Kidney epithelial cell (primary cell): Measurements from ENCODE around the gene DPYD. TPM values are rescaled to one million over a fixed set of nuclear protein-coding genes. Genes with fewer than 3 reads are reported as not detected.

Experiments used
- DNase-seq: peaks from one replicate; pipeline ENCODE4 v3.0.0-alpha.2; 2010; ENCODE audit warnings: low read depth
- H3K27me3 ChIP-seq: 2 replicates; pipeline ENCODE4 v1.6.0; 2011; ENCODE audit warnings: low read length; ENCODE audit not compliant: control insufficient read depth, insufficient read depth
- H3K36me3 ChIP-seq: 2 replicates; pipeline ENCODE4 v1.5.1; 2011; ENCODE audit warnings: low read length; ENCODE audit not compliant: control insufficient read depth, insufficient read depth
- H3K4me3 ChIP-seq: 2 replicates; pipeline ENCODE4 v1.5.1; 2011; ENCODE audit warnings: low read depth, mild to moderate bottlenecking, control low read depth, low read length
- total RNA-seq: library from RNA; depleted of rRNA; stranded (reverse); fragments of >200 nt; gene quantifications from 2 replicates; pipeline ENCODE4 v1.2.3, GENCODE V29; 2015
- TF ChIP-seq, protein P1 (sequence below): IDR thresholded peaks from 2 replicates; pipeline ENCODE4 v1.5.1; 2011; ENCODE audit warnings: mild to moderate bottlenecking, moderate library complexity, low read length, control low read depth, inconsistent platforms; ENCODE audit not compliant: insufficient read depth, poor library complexity, severe bottlenecking

DPYD gene
- total RNA-seq, 1 donor from 2014 or later, result 1.6 TPM

DNA sequence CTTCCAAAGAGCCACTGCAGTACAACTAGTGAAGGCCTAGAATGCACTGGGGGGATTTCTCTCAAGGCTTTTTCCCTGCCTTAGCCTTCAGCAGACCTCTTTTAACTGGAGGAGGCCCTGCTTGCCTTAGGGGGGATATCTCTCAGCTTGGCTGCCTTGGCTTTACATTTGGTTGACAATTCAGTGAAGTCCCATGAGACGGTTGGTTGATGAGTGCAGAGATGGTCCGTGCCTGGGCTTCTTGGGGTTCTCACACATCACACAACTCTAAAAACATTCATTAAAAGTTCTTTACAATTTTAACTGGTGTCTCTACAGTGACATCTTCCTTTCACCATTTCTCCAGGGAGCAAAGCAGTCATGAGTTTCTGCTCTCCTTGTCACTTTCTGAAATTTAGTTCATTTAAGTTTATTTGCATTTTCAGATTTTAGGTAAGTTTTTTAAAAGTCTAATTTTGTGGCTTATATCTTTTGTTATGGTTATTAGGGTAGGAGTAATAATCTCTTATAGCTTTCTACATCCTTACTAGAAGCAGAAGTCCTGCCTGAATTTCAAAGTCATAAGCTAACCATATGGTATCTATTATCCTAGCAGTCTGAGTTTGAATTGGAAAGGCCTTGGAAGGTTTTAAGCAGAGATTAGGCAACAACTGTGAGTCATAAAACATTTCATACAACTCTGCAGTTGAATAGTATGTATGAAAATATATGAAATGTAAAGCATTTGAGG, 487.6 kb downstream of the DPYD start:
- TF ChIP-seq, protein P1, sequence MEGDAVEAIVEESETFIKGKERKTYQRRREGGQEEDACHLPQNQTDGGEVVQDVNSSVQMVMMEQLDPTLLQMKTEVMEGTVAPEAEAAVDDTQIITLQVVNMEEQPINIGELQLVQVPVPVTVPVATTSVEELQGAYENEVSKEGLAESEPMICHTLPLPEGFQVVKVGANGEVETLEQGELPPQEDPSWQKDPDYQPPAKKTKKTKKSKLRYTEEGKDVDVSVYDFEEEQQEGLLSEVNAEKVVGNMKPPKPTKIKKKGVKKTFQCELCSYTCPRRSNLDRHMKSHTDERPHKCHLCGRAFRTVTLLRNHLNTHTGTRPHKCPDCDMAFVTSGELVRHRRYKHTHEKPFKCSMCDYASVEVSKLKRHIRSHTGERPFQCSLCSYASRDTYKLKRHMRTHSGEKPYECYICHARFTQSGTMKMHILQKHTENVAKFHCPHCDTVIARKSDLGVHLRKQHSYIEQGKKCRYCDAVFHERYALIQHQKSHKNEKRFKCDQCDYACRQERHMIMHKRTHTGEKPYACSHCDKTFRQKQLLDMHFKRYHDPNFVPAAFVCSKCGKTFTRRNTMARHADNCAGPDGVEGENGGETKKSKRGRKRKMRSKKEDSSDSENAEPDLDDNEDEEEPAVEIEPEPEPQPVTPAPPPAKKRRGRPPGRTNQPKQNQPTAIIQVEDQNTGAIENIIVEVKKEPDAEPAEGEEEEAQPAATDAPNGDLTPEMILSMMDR, result no peak
- no peaks in the 10 kb centered on the region for H3K27me3 ChIP-seq
- no peaks in the 10 kb centered on the region for H3K36me3 ChIP-seq
- no peak overlapping the region for H3K4me3 ChIP-seq
- no peak for DNase-seq

DNA sequence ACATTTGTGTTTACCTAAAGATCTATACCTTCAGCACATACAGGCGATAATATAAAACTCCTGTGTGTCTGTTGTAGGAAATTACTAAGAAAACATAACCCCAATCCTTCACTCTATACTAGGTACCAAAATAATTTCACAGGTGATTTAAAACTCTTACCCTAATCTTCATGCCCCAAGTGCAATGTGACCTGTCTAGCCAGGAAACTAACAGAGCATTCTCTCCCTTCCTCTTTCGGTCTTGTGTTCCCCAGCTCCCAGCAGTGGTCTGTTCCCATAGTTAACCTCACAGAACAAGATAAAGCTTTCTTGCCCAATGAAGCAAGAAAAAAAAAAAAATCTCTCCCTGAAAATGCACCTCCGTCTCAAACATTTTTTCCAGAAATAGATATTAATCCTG, 493.5 kb downstream of the DPYD start:
- H3K4me3 ChIP-seq, result no peak overlapping the region

DNA sequence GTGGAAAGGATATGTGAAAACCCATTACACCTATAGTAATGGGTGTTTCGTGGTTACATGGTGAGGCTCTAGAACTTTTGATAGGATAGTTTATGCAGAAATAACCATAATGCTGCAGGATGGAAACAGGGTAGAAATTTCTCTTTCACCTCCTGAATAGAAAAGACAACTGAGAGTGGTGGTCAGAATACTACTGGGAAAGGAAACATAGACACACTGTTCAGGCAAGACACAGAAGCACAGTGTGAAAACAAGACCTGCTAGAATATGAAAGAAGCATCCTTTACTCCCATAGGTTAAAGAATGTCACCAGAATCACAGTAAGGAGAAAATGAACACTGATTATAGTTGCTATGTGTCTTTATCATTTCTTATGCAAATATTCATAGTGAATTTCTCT, 496.6 kb downstream of the DPYD start:
- no peaks in the 10 kb centered on the region for H3K36me3 ChIP-seq
- DNase-seq, result no peak
- no peak overlapping the region for H3K4me3 ChIP-seq
- H3K27me3 ChIP-seq, result no peaks in the 10 kb centered on the region
- TF ChIP-seq, protein P1, result no peak

More for the DNA sequence above, 493.5 kb downstream of the DPYD start:
- TF ChIP-seq, protein P1, result no peak
- H3K36me3 ChIP-seq, result no peaks in the 10 kb centered on the region
- no peak for DNase-seq
- no peaks in the 10 kb centered on the region for H3K27me3 ChIP-seq

DNA sequence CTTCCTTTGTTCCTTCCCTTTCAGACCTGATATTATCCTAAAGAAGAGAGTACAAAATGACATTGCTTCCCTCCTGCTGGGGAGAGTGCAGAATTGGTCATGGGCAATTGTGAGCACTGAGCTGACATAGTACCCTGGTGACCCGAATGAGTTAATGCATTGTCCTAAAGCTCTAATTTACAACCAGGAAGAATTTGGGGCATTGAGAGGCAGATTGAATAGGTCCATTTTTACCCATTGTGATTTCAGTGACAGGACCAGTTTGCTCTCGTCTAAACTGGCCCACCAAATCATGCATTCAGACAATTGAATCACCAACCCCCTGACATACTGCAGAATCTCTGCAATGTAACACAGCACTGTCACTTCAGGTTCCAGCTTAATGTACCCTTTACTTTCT, 497.4 kb downstream of the DPYD start:
- Histone ChIP-seq H3K4me3 (no peak overlapping the region), H3K27me3 (no peaks in the 10 kb centered on the region), H3K36me3 (no peaks in the 10 kb centered on the region)
- TF ChIP-seq, protein P1, result no peak
- no peak for DNase-seq

DNA sequence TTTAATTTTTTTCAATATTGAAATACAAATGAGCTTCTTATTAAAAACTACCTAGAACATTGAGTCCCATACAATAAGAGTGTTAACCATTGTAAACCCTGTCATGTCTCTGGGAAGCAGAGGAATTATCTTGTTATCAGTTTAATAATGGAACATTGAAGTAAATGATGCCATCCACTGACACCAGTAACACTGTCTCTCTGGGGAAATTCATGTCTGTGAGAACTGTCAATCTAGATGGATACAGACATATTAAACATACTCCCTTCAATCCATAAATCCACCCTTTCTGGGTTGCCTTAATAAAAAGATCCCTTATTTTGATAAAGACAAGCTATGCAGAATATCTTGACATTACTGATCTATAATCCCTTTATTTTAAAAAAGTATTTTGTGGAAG, 503.2 kb downstream of the DPYD start:
- no peak overlapping the region for H3K4me3 ChIP-seq
- DNase-seq, result no peak
- H3K36me3 ChIP-seq, result no peaks in the 10 kb centered on the region
- H3K27me3 ChIP-seq, result no peaks in the 10 kb centered on the region
- TF ChIP-seq, protein P1, result no peak

DNA sequence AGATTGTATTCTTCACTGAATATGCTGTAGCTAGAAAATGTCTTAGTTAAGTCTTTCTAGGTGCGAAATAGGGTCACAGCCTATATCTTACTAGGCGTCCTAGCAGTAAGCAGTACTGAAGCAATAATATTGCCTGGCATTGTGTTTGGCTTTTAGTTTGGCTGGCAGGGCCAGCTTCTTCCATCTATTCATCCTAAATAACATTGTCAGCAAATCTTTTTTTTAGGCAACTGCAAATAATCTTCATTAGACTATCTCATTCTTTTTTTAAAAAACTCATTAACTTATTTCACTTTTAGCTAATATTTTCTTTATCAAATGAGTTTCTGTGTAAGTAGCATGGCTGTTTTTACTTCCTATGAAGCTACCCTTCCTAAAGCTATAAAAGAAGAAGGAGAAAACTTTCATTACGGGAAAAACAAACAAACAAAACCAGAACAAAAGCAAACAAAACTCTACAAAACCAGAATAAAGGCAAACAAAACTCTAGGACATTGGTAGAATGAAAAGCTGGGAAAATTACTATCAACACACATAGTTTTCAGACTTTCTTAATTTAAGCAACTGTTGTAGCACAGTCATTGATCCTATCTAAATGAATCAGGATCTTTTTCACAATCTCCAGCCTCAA, 506.0 kb downstream of the DPYD start:
- TF ChIP-seq, protein P1, result no peak
- Histone ChIP-seq H3K27me3 (no peaks in the 10 kb centered on the region), H3K36me3 (no peaks in the 10 kb centered on the region), H3K4me3 (no peak overlapping the region)
- DNase-seq, result no peak
